IPS-NIHi7 (cell line): Measurements from ENCODE around the gene MGP.

Experiments used
- DNase-seq: peaks from one replicate; pipeline ENCODE4 v3.0.0; 2012; ENCODE audit warnings: mixed read lengths; ENCODE audit errors: extremely low spot score

The MGP gene

GRCh38 chr12:14860490-14860889 is 25.2 kb downstream of the MGP start:
- no peak for DNase-seq

- no peak for DNase-seq
Observed at GRCh38 chr12:14858513-14858912, 27.1 kb downstream of the MGP start.

GRCh38 chr12:14854586-14855183 is 31.0 kb downstream of the MGP start:
- no peak for DNase-seq

- DNase-seq, result no peak
Observed at GRCh38 chr12:14853961-14854360, 31.7 kb downstream of the MGP start.

- no peak for DNase-seq
Observed at GRCh38 chr12:14852880-14853279, 32.8 kb downstream of the MGP start.

GRCh38 chr12:14850929-14851663 is 34.6 kb downstream of the MGP start:
- DNase-seq, result no peak

- no peak for DNase-seq
Observed at GRCh38 chr12:14849661-14850060, 36.0 kb downstream of the MGP start.

- no peak for DNase-seq
Observed at GRCh38 chr12:14846876-14847580, 38.6 kb downstream of the MGP start.

GRCh38 chr12:14846042-14846587 is 39.5 kb downstream of the MGP start:
- DNase-seq, result no peak

GRCh38 chr12:14845350-14845750 is 40.3 kb downstream of the MGP start:
- DNase-seq, result peak; percentile 67

- DNase-seq, result no peak
Observed at GRCh38 chr12:14844401-14844800, 41.3 kb downstream of the MGP start.

- no peak for DNase-seq
Observed at GRCh38 chr12:14843425-14843887, 42.2 kb downstream of the MGP start, which contains the start of gene ART4. ART4 (minus strand) TSS chr12:14843526; CDS start chr12:14843113, 413 bp downstream.

GRCh38 chr12:14842315-14842714 is 43.3 kb downstream of the MGP start:
- no peak for DNase-seq

- no peak for DNase-seq
Observed at GRCh38 chr12:14841761-14842160, 43.9 kb downstream of the MGP start.

GRCh38 chr12:14840616-14841015 is 45.0 kb downstream of the MGP start:
- DNase-seq, result no peak

- DNase-seq, result no peak
Observed at GRCh38 chr12:14839262-14839661, 46.4 kb downstream of the MGP start.

GRCh38 chr12:14836336-14837210 is 49.1 kb downstream of the MGP start:
- no peak for DNase-seq

GRCh38 chr12:14834509-14834908 is 51.1 kb downstream of the MGP start:
- no peak for DNase-seq

GRCh38 chr12:14833952-14834351 is 51.7 kb downstream of the MGP start:
- DNase-seq, result no peak

- DNase-seq, result no peak
Observed at GRCh38 chr12:14833336-14833735, 52.3 kb downstream of the MGP start.
